H7 (cell line): ENCODE results near the gene ARL6IP4. TPM values are rescaled to one million over a fixed set of nuclear protein-coding genes. Genes with fewer than 3 reads are reported as not detected.

Experiments
- DNase-seq: peaks from one replicate; pipeline ENCODE4 v3.0.0; 2012
- H3K27me3 ChIP-seq: 2 replicates; pipeline ENCODE4 v1.6.0; 2011; ENCODE audit warnings: mild to moderate bottlenecking, low read length; ENCODE audit not compliant: control insufficient read depth, insufficient read depth
- H3K36me3 ChIP-seq: replicated peaks from 2 replicates; pipeline ENCODE4 v1.5.1; 2011; ENCODE audit warnings: low read length; ENCODE audit not compliant: control insufficient read depth, insufficient read depth
- H3K4me3 ChIP-seq: 2 replicates; pipeline ENCODE4 v1.5.1; 2011; ENCODE audit warnings: low read depth, mild to moderate bottlenecking, control low read depth, low read length, moderate library complexity; ENCODE audit not compliant: insufficient read depth
- total RNA-seq: library from RNA; depleted of rRNA; stranded (reverse); fragments of >200 nt; shearing (Covaris generic); gene quantifications from 2 replicates; pipeline ENCODE4 v1.2.3, GENCODE V29; 2014

The ARL6IP4 gene
- total RNA-seq, 1 experiment from 2014 or later: 220 TPM

DNA sequence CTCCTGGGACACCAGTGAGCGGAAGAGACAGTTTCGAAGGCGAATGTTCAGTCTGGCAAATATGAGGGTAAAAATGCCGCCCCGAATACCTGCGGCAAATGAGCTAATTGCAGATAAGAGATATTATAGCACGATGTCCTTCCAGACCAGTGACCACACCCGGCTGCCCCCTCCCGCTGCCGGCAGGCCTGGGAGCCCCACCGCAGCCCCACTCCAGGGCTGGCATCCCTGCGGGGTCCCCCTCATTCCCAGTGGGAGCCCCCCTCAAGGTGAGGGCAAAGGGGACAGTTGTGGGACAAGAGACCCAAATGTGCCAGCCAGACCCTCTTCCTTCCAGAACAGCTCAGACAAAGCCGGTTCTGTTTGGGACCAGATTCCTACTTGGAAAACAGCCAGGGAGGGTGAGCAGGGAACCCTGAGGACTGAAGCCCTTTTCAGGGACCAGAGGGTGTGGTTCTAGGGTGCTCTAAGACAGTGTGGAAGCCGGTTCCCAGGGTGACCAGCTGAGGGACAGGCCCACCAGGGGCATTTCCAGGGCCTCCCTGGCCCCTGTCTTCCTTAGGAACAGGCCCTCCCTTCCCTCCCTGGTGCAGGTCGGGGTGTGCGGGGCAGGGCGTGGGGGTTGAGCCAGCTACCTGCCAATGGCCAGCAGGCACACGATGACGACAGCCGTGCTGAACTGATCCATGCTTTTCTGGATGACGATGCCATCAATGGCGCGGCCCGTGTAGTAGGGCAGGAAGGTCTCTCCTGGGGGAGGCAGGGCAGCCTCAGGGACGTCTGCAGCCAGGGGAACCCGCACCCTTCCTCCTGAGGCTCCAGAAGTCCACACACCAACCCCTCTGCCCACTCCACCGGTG, 30.4 kb upstream of the ARL6IP4 start:
- DNase-seq: peak; percentile 54
- H3K27me3 ChIP-seq: no peaks in the 10 kb centered on the region
- H3K4me3 ChIP-seq: no peak overlapping the region
- no peaks in the 10 kb centered on the region for H3K36me3 ChIP-seq

DNA sequence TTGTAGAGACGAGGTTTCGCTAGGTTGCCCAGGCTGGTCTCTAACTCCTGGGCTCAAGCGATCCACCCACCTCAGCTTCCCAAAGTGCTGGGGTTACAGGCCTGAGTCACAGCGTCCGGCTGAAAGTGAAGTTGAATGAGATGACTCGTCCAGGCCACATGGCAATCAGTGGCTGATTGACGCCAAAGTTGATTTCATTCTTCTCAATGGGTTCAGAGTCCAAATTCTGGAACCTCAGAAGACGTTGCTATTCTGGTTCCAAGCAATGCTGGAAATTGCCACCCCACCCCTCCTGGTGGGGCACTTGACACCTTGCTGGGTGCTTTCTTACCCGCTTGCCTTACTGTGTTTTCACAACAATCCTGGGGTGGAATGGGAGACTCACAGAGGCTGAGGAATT, 29.1 kb upstream of the ARL6IP4 start:
- no peak overlapping the region for H3K4me3 ChIP-seq
- no peaks in the 10 kb centered on the region for H3K27me3 ChIP-seq
- no peak for DNase-seq

DNA sequence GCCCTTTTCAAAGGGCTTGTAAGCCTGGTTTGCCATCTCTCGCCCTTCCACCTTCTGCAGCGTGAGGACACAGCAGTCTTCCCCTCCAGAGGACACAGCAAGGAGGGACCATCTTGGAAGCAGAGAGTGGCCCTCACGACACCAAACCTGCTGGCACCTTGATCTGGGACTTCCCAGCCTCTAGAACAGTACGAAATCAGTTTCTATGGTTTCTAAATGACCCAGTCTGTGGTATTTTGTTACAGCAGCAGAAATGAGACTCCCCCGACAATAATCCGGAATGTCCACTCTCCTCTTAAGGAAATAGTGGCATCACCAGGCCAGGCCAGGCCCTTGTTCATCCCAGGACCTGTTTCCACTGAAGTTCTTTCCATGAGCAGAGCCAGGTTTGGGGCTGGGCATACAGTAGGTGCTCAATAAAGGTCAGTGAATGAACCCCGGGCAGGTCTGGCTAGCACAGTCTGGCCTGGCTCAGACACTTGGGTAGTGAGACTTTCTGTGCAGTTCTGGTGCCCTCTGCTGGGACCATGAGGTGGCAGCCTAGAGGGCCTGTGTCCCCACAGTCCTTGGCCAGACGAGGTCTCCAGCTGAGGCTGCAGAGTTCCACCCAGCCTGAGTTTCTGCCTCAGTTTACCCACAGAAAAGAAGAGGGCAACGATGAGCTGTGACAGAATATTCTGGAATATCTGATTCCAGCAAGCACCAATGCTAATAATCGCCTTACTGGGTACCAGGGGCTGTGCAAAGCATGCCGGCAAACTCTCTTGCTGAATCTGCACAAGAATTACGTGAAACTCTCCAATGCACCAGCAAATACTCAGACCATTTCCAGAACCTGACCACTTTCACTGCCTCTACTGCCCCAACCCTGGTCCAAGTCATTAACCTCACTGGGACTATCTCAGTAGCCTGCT, 28.2 kb upstream of the ARL6IP4 start:
- DNase-seq: peak; percentile 91
- Histone ChIP-seq H3K36me3 (no peaks in the 10 kb centered on the region), H3K27me3 (no peaks in the 10 kb centered on the region), H3K4me3 (no peak overlapping the region)

More for the DNA sequence above, 29.1 kb upstream of the ARL6IP4 start:
- no peaks in the 10 kb centered on the region for H3K36me3 ChIP-seq

DNA sequence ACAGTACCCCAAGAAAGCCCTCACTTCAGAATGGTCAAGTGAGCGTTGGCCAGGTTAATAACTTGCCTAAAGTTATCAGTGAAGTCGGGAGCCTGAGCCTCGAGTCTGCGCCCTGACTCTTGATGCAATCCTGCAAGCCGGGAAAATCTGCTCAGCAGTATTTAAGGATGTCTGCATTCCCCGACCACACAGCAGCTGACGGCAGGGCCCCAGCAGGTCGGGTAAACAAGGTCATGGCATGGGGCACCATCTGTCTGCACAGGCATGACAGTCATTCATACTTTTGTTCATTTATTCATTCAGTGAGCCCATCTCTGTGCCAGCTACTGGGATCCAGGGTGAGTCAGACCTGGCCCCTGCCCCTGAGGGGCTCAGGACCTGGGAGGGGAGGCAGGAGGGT, 25.3 kb upstream of the ARL6IP4 start:
- H3K36me3 ChIP-seq: no peaks in the 10 kb centered on the region
- no peaks in the 10 kb centered on the region for H3K27me3 ChIP-seq
- peak; percentile 14 for DNase-seq
- H3K4me3 ChIP-seq: no peak overlapping the region

DNA sequence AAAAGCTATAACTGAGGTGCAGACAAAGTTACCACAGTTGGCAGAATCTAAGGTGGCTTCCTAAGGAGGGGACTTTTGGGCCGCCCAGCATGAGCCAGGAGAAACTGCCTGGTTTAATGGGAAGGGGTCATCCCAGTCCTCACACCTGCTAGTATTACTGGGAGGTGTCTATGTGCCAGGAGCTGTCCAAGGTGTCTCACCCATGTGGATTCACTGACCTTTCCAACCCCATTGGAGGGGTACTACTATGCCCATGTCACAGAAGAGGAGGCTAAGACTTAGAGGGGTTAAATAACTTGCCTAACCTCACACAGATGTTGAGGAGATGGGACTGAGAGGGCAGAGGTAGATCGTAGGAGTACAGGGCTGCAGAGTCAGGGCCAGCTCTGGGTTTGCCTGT, 24.4 kb upstream of the ARL6IP4 start:
- DNase-seq: peak; percentile 14
- no peaks in the 10 kb centered on the region for H3K36me3 ChIP-seq
- H3K4me3 ChIP-seq: no peak overlapping the region
- no peaks in the 10 kb centered on the region for H3K27me3 ChIP-seq

DNA sequence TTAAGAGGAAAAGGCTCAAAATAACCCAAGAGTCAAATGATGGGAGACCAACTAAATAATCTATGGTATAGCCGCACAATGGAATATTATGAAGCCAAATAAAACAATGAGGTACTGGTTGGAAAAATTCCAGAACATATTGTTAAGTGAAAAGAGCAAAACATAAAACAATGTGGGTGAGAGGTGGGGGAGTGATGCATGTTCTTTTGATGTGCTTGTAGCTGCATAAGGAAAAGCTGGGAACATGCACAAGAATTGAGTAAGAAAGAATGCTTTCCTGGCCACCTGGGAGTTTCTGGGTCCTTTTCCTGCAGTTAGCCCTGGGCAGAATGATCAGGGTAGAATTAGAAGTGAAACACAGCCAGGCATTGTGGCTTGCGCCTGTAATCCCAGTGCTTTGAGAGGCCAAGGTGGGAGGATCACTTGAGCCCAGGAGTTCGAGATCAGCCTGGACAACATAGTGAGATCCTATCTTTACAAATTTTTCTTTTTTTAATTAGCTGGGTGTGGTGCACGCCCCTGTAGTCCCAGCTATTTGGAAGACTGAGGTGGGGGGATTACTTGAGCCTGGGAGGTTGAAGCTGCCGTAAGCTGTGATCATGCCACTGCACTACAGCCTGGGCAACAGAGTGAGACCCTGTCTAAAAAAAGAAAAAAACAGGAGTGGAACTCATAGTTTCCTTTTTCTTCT, 22.1 kb upstream of the ARL6IP4 start:
- DNase-seq: no peak
- Histone ChIP-seq H3K36me3 (no peaks in the 10 kb centered on the region), H3K4me3 (no peak overlapping the region), H3K27me3 (no peaks in the 10 kb centered on the region)

DNA sequence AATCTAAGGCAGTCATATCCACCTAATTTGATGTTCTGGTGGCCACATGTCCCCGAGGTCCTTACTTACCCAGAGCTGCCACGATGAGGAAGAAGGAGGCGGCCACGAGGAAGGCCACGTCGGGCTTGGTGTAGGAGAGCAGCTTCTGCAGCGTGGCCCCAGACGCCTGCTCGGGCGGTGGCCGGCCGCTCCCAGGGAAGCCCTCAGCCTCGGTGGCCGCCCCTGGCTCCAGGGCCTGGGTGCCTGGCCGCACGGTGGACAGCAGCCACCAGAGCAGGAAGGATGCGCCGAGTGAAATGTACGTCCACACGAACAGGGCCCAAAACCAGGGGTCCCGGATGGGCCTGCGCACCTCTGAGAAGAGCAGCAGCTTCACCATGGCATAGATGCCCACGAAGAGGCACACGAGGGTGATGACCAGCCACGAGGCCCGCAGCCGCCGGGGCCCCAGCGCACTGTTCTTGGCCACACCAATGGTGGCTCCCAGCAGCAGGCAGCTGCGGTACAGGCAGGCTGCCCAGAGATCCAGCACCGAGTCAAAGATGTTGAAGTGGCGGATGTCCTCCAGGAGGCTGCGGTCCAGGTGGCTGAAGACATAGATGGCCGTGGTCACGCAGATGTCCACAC, 20.8 kb upstream of the ARL6IP4 start:
- H3K27me3 ChIP-seq: no peaks in the 10 kb centered on the region
- H3K4me3 ChIP-seq: no peak overlapping the region
- H3K36me3 ChIP-seq: no peaks in the 10 kb centered on the region
- no peak for DNase-seq

DNA sequence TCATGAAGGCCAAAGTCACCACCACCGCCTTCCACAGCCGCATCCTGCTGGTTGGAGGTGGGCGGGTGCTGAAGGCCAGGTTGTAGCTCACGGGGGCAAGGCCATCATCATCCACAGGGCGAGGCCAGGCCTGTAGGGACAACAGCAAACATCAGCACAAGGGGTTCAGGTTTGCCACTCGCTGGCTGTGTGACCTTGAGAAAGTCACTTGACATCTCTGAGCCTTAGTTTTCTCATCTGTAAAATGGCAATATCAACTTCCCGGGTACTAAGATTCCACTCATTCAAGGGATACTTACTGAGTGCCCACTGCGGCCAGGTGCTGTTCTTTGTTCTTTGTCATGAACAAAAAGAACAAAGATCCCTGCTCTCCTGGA, 20.3 kb upstream of the ARL6IP4 start:
- no peak for DNase-seq
- Histone ChIP-seq H3K4me3 (no peak overlapping the region), H3K36me3 (no peaks in the 10 kb centered on the region), H3K27me3 (no peaks in the 10 kb centered on the region)

DNA sequence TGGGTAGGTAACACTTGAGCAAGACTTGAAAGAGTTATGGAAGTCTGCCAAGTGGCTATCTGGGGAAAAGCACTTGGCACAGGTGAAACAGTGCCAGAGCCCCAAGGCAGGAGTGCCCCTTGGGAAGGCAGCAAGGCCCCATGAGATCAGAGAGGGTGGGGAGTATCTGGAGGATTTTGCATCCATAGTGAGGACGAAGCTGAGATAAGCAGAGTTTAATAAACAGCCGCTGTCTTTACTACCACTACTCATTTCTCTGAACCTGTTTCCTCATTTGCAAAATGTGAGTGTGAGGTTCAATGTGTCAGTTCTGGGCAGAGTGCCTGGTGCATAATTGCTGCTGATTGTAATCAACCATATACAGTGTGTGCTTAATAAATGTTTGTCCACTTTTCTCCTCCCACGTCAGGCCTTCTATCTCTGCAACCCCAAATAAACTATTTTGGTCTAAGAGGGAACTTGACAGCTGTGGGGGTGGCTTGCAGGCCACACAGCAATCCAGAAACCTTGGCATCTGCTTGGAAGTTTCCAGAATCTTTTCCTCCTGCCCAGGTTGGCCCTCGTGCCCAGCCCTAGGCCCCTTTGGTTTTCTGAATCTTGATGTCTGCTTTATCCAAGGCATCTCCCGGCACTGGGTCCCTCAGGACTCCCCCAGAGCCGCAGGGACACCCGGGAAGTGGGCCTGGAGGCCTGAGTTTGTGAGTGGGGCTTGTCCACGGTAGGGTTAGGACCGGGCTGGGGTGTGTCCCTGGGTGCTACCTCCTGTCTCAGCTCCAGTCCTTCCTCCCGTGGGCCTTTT, 18.8 kb upstream of the ARL6IP4 start:
- H3K27me3 ChIP-seq: peaks cover 3% of the 10 kb centered on the region
- no peak overlapping the region for H3K4me3 ChIP-seq
- no peak for DNase-seq
- H3K36me3 ChIP-seq: no peaks in the 10 kb centered on the region

DNA sequence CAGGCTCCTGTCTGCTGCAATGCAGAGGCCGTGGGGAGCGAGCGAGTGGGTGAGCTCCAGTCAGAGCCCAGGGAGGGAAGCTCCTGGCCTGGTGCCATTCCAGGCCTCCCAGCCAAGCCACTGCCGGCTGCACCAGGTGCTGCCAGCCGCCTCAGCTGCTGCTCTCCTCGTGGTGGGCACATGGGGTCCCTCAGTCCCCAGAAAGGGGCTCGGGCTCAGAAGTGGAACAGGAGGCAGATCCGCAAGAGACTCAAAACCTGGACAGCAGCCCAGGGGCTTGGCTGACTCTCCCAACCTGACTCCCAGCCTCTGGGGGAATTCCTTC, 16.6 kb upstream of the ARL6IP4 start:
- H3K36me3 ChIP-seq: no peaks in the 10 kb centered on the region
- no peak for DNase-seq
- no peak overlapping the region for H3K4me3 ChIP-seq
- H3K27me3 ChIP-seq: peaks cover 3% of the 10 kb centered on the region

DNA sequence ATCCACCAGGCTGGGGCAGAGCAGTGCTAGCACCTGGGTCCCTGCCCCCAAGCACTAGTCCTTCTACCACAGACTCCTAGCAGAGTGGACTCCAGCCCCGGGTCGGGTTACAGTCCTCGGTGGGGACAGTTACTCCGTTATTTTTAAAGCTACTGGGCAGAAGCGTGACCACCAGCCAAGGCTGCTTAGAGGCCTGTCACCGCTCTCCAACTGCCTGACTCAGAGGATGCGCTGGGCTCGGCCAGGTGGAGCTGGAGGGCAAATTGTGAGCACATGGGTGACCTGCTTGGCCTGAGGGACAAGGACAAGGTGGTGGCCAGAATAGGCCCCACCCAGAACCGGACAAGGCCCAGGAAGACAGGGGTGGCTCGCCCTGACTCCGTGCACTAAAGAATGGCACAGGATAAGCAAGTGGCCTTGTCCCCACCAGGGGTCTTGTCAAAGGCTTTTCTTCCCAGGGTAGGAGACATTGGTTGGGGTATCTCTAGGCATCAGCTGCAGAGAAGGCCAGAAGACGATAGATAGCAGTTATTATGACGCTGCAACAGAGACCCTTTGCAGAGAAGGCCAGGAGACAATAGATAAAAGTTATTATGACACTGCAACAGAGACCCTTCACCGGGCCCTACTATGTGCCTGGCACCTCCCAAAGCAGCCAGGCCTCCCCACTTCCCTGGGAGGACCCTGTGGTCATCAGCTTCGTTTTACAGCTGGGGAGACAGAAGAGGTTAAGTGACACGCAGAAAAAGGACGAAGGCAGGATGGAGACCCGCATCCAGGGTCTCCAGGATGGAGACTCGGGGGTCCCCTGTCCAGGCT, 15.8 kb upstream of the ARL6IP4 start:
- Histone ChIP-seq H3K4me3 (no peak overlapping the region), H3K36me3 (no peaks in the 10 kb centered on the region), H3K27me3 (peaks cover 3% of the 10 kb centered on the region)
- DNase-seq: no peak

DNA sequence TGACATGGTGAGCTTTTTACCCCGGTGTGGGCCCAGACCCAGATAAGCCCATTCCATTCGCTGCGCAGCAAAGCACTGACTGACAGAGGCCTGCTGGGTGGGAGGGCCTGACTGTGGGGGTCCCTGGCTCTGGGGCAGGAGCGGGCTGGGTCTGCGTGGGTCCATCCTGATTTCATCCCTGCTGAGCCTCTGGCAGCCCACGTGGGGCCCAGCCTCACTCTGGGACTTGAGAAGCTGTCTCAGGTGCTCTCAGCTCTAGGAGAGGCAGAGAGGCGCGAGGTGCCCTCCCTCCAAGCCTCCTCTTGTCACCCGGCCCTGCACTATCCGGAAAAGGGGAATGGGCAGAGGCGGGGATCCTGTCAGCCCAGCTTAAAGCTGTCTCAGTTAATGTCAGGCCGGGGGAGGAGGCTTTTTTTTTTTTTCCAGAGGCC, 15.1 kb upstream of the ARL6IP4 start:
- peaks cover 3% of the 10 kb centered on the region for H3K27me3 ChIP-seq
- no peaks in the 10 kb centered on the region for H3K36me3 ChIP-seq
- DNase-seq: peak; percentile 76
- no peak overlapping the region for H3K4me3 ChIP-seq
